IMR-90 (cell line): Measurements from ENCODE around the gene DACT2.

ENCODE experiments used
- BHLHE40 ChIP-seq: fragments of 150-350 bp; IDR thresholded peaks from 2 replicates; pipeline ENCODE4 v1.6.1; 2016; ENCODE audit warnings: mild to moderate bottlenecking, low read depth, low read length
- CTCF ChIP-seq: conservative IDR thresholded peaks from 2 replicates; pipeline ENCODE4 v1.5.1; 2012; ENCODE audit warnings: mild to moderate bottlenecking, low read depth, low read length, improper control_type of control experiment
- ELK1 ChIP-seq: fragments of 150-350 bp; IDR thresholded peaks from 2 replicates; pipeline ENCODE4 v1.6.1; 2016; ENCODE audit warnings: low read depth, mild to moderate bottlenecking, low read length, moderate library complexity, borderline replicate concordance
- MAFK ChIP-seq: IDR thresholded peaks from 2 replicates; pipeline ENCODE4 v1.6.1; 2012; ENCODE audit warnings: low read depth, low read length, improper control_type of control experiment
- NFE2L2 ChIP-seq: fragments of 150-350 bp; IDR thresholded peaks from 2 replicates; pipeline ENCODE4 v1.6.1; 2016; ENCODE audit warnings: low read depth, mild to moderate bottlenecking, low read length
- POLR2A ChIP-seq: IDR thresholded peaks from 2 replicates; pipeline ENCODE4 v1.6.1; 2012; ENCODE audit warnings: mild to moderate bottlenecking, low read depth, low read length
- RAD21 ChIP-seq: IDR thresholded peaks from 2 replicates; pipeline ENCODE4 v1.6.1; 2012; ENCODE audit warnings: low read length, improper control_type of control experiment
- RCOR1 ChIP-seq: IDR thresholded peaks from 2 replicates; pipeline ENCODE4 v1.6.1; 2012; ENCODE audit warnings: mild to moderate bottlenecking, low read length, improper control_type of control experiment; ENCODE audit not compliant: insufficient replicate concordance
- RFX5 ChIP-seq: IDR thresholded peaks from 2 replicates; pipeline ENCODE4 v1.8.0; 2012; ENCODE audit warnings: low read depth, mild to moderate bottlenecking, low read length, moderate library complexity
- SMC3 ChIP-seq: fragments of 150-350 bp; IDR thresholded peaks from 2 replicates; pipeline ENCODE4 v1.6.1; 2016; ENCODE audit warnings: low read depth, mild to moderate bottlenecking, antibody characterized with exemption, low read length, moderate library complexity

GRCh38 chr6:168333491-168333890 is 13.9 kb upstream of the DACT2 start:
- TF ChIP-seq CTCF (no peak), MAFK (no peak), POLR2A (no peak), SMC3 (no peak), RFX5 (no peak), RCOR1 (no peak), BHLHE40 (no peak), RAD21 (no peak), NFE2L2 (no peak), ELK1 (no peak)
